Progenitor cell of endocrine pancreas (in vitro differentiated cells): ENCODE measurements around the gene TTL. TPM values are rescaled to one million over a fixed set of nuclear protein-coding genes. Genes with fewer than 3 reads are reported as not detected.
A peak's percentile ranks its signal among the peaks of the same experiment; 100 is the strongest.

Source experiments
- DNase-seq: peaks from one replicate; pipeline ENCODE4 v3.0.0; 2021; ENCODE audit warnings: low spot score; ENCODE audit not compliant: unreplicated experiment
- H3K27ac Mint-ChIP-seq: 2 replicates; pipeline ENCODE4 v1.8.0; 2021; ENCODE audit warnings: mild to moderate bottlenecking, moderate library complexity, mixed read lengths
- H3K27me3 Mint-ChIP-seq: 2 replicates; pipeline ENCODE4 v1.8.0; 2021; ENCODE audit warnings: mixed read lengths
- H3K36me3 Mint-ChIP-seq: 2 replicates; pipeline ENCODE4 v1.8.0; 2022; ENCODE audit warnings: mixed read lengths; ENCODE audit not compliant: insufficient read depth
- H3K4me1 Mint-ChIP-seq: 2 replicates; pipeline ENCODE4 v1.8.0; 2021; ENCODE audit warnings: low read depth, mixed read lengths
- H3K4me3 Mint-ChIP-seq: 2 replicates; pipeline ENCODE4 v1.8.0; 2021; ENCODE audit warnings: low read depth, mild to moderate bottlenecking, moderate library complexity, mixed read lengths
- H3K9me3 Mint-ChIP-seq: 2 replicates; pipeline ENCODE4 v1.8.0; 2021; ENCODE audit warnings: low read depth, mixed read lengths
- CTCF ChIP-seq: fragments of 200-600 bp; sonication (generic); IDR thresholded peaks from one replicate; pipeline ENCODE4 v1.5.0; 2021; ENCODE audit warnings: antibody characterized with exemption, mild to moderate bottlenecking; ENCODE audit not compliant: unreplicated experiment
- total RNA-seq: library from RNA; stranded (reverse); gene quantifications from 2 replicates; pipeline ENCODE4 v1.2.1, GENCODE V29; 2021

TTL gene
- total RNA-seq, 1 donor from 2014 or later: 35.9 TPM

GRCh38 chr2:112583497-112584133 is 101.7 kb downstream of the TTL start:
- no peak for DNase-seq
- Mint-ChIP-seq H3K27me3 (no peaks in the 10 kb centered on the region), H3K4me1 (peaks cover 10% of the 10 kb centered on the region), H3K27ac (peak overlapping the region; percentile 99), H3K4me3 (peak overlapping the region; percentile 94), H3K36me3 (peaks cover 11% of the 10 kb centered on the region), H3K9me3 (no peaks in the 10 kb centered on the region)
- TF ChIP-seq CTCF: no peak

GRCh38 chr2:112584134-112584890 is 102.4 kb downstream of the TTL start, which contains the start of gene CHCHD5:
Gene CHCHD5, plus strand, starts transcription at chr2:112584609. Its CDS starts 39 bp downstream, at chr2:112584648.
- peak; percentile 79 for DNase-seq
- Mint-ChIP-seq H3K4me1 (peaks cover 10% of the 10 kb centered on the region), H3K4me3 (peak within 1 kb of the TSS; percentile 94), H3K9me3 (no peaks in the 10 kb centered on the region), H3K36me3 (peaks cover 11% of the 10 kb centered on the region), H3K27ac (peak within 1 kb of the TSS; percentile 99), H3K27me3 (no peaks in the 10 kb centered on the region)
- TF ChIP-seq CTCF: peak; percentile 39

- no peak for DNase-seq
- Mint-ChIP-seq H3K4me1 (peaks cover 10% of the 10 kb centered on the region), H3K27ac (peak overlapping the region; percentile 99), H3K9me3 (no peaks in the 10 kb centered on the region), H3K36me3 (peaks cover 11% of the 10 kb centered on the region), H3K4me3 (peak overlapping the region; percentile 94), H3K27me3 (no peaks in the 10 kb centered on the region)
- TF ChIP-seq CTCF: no peak
Measured at GRCh38 chr2:112584891-112585250, 102.9 kb downstream of the TTL start.

GRCh38 chr2:112585400-112585799 is 103.4 kb downstream of the TTL start:
- H3K27ac Mint-ChIP-seq: peak overlapping the region; percentile 99
- no peak for DNase-seq
- H3K9me3 Mint-ChIP-seq: no peaks in the 10 kb centered on the region
- no peaks in the 10 kb centered on the region for H3K27me3 Mint-ChIP-seq
- H3K4me1 Mint-ChIP-seq: peaks cover 10% of the 10 kb centered on the region
- TF ChIP-seq CTCF: no peak
- peak overlapping the region; percentile 94 for H3K4me3 Mint-ChIP-seq
- H3K36me3 Mint-ChIP-seq: peaks cover 11% of the 10 kb centered on the region

- no peaks in the 10 kb centered on the region for H3K9me3 Mint-ChIP-seq
- H3K4me1 Mint-ChIP-seq: peaks cover 10% of the 10 kb centered on the region
- H3K36me3 Mint-ChIP-seq: peaks cover 11% of the 10 kb centered on the region
- peak overlapping the region; percentile 43 for H3K4me3 Mint-ChIP-seq
- no peak overlapping the region for H3K27ac Mint-ChIP-seq
- DNase-seq: no peak
- no peak for TF ChIP-seq CTCF
- no peaks in the 10 kb centered on the region for H3K27me3 Mint-ChIP-seq
Measured at GRCh38 chr2:112585873-112586464, 104.0 kb downstream of the TTL start.
